Epidermal melanocyte (primary cell): ENCODE data around the gene TAB2.

Source experiments
- DNase-seq: peaks from one replicate; pipeline ENCODE4 v3.0.0; 2011; ENCODE audit warnings: low spot score; ENCODE audit not compliant: insufficient read length

The TAB2 gene, protein sequence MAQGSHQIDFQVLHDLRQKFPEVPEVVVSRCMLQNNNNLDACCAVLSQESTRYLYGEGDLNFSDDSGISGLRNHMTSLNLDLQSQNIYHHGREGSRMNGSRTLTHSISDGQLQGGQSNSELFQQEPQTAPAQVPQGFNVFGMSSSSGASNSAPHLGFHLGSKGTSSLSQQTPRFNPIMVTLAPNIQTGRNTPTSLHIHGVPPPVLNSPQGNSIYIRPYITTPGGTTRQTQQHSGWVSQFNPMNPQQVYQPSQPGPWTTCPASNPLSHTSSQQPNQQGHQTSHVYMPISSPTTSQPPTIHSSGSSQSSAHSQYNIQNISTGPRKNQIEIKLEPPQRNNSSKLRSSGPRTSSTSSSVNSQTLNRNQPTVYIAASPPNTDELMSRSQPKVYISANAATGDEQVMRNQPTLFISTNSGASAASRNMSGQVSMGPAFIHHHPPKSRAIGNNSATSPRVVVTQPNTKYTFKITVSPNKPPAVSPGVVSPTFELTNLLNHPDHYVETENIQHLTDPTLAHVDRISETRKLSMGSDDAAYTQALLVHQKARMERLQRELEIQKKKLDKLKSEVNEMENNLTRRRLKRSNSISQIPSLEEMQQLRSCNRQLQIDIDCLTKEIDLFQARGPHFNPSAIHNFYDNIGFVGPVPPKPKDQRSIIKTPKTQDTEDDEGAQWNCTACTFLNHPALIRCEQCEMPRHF

DNA sequence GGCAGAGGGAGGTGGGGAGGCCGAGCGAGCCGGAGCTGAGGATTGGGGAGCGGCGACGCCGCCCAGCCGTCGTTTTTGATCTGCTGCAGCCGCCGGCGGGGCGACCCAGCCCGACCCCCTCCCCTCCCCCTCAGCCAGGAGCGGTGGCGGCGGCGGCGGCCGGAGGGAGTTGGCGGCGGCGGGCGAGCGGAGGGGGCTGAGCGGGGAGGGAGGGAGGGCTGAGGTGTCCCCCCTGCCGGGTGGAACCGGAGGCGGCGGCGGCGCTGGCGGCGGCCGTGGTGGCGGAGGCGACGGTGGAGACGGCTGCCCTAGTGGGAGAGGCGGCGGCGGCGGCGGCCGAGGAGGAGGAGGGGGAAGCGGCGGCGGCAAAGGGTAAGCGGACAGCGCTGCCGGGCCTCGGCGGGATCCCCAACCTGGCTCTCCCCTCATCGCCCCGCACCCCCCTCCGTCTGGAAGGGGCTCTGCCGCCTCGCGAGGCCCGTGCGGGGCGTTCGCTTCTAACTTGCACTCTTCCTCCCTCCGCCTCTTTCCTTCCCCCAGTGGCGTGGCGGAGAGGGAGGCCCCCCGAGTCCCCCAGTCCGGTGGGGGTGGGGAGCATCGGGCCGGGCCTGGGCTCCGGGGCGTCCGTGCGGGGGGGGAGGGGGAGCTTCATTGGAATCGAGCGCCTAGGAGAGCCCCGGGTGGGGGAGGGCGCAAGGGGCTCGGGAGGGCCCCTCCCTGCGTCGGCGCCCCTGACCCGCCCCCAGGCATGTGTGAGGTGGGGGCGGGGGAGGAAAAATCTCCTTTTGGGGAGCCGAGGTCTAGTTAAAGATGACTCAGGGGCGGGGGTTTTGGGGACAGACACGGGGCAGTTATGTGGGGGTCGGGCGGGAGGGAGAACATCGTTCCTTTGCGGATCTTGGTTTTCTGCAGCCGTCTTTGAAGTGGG is at the start of gene TAB2:
TSS of gene TAB2 (plus strand) at position 69 of the 928 bp plus-strand sequence. CDS start 52,286 bp downstream, outside the sequence.
- no peak for DNase-seq

DNA sequence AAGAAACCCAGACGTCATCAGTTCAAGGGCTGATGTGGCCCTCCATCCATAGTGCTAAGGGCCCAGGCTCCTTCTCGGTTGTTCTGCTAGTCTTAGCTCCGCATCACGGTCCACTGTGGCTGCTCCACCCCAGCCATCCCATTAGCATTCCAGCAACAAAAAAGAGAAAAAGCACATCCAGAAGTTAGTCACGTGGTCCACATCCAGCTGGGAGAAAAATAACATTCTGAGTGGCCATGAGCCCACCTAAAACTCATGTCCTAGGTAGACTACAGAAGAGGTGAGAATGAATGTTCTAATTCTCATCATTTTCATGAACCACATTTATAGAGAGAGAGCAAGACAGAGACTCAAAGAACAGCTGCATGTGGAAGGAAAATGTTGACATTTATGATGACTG is 49.4 kb upstream of the TAB2 start:
- no peak for DNase-seq

DNA sequence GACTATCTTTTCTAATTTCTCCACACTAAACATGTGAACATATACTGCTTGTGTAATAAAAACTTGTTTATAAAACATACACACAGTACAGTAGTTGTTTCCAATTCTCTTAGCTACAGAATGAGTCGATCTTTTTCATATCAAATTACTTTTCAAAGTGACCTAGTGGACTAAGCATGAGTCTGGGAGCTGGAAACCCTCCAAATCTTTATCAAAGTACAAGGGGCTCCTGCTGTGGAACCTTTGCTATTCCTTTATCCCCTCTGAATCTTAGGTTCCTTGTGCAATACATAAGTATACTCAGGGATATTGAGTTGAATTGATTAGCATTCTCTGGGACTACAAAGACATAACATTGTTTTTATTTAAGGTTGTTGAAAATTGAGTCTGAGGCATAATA is 48.7 kb upstream of the TAB2 start:
- DNase-seq, result no peak

DNA sequence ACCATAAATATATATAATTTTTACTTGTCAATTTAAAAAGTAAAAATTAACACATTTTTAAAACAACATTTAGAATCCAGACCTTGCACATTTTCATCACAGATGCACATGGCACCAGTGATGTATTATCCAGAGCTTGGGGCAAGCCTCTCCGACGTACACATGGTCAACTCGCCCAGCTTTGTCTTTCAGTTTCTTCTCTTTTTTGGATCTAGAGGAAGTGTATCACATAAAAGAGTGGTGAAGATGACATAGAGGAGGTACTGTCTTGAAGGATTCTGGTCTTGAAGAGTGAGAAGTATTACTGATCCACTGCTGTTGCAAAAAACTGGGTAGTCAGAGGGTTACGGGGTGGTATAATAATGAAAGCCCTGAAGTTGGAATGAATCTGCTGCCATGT is 46.9 kb upstream of the TAB2 start:
- DNase-seq, result no peak

DNA sequence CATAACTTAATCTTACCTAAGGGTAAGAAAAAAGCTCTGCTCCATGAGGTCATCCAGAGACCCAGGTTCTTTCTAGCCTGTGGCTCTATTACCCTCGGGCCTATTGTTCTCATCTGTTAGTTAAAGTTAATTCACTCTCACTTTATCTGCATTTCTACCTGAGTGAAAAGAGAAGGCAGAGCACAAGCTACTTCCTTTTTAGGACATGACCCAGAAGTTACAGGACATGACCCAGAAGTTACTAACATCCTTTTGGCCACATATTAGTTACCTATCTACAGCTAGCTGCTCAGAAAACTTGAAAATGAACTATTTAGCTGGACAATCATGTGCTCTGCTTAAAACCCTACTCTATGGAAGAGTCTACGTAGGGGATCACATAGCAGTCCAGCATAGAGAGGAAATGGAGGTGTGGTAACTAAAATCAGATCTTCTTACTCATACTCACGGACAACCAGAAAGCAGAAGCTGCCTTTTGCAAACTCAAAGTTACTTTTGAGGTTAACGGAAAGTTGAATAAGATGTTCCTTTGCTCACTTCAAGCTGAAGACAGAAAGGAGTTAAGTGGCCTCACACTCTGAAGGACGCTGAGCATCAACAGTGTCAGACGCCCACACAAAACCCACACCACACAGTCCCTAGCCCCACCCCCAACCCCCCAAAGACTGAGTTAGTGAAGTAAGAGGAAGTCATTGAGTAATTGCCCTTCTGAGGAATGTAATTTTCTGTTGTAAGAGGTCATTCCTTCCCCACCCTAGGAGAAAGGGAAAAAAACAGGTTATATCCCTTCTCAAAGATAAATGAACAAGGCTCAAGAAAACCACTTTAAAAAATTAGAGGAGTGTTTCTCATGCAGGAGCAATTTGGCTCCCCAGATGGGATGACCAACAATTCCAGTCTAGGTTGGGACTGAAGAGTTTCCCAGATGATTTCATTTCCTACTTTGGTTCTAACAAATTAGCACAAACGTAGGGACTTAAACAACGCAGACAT is 45.9 kb upstream of the TAB2 start:
- no peak for DNase-seq

DNA sequence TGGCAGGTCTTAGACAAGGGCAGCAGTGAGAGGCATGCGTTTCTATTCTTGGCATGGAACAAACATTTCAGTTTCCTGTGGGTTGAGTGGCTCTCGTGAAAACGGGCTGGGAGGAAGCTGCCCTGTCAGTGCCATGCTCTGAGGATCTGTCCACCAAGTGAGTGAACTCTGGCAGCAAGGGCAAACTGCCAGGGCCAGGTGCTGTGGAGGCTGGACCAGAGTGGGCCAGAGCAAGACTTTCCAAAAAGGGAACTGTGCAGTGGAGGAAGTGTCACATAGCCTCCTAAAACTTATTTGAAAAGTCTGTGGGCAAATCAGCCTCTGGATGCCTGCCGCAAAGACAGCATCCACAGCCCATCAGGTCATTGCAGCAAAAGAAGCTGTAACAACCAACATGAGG is 44.2 kb upstream of the TAB2 start:
- no peak for DNase-seq

DNA sequence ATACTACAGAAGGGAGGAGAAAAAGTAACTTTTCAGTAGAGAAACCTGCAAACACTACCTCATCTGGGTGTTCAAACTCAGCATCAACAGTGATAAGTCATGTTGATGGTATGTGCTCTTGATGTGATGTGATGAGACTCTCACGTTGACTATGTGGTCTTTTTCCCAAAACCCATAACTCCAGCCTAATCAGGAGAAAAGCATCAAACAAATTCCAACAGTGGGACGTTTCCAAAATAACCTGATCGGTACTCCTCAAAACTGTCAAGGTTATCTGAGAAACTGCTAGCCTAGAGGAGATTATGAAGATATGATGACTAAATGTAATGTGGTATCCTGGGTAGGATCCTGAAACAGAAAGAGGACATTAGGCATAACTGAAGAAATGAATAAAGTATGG is 41.9 kb upstream of the TAB2 start:
- no peak for DNase-seq

DNA sequence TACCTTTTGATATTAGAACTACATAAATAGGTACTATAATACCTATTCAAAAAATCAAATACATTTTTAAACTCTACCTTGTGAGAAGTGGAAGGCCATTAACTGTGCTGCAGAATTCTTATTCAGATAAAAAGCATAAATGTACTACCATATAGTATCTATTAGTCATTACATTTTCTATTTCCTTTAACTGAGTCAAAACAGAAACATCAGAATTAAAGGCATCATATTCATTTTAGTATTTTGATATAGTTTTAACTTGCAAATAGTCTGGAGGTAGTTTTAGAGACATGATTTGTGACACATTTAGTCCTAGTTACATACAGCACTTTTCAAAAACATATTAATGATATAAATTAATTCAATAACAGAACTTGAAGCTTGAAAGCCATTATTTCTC is 39.9 kb upstream of the TAB2 start:
- DNase-seq, result no peak

DNA sequence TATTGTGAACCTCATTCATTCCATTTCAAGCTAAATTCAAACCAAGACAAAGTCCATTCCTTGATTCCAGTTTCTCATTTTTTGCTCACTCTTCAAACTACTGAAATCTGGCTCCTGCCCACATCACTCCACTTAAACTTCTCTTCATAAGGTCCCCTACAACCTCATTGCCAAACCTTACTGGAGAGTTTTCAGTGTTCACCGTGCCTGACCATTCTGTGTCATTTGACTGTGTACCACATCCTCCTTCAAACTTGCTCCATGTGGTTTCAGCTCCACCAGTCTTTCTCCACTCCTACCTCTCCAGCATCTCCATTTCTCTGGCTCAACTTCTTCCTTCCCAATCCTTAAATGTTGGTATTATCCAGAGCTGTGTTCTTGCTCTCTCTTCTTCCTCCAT is 38.5 kb upstream of the TAB2 start:
- DNase-seq, result no peak

DNA sequence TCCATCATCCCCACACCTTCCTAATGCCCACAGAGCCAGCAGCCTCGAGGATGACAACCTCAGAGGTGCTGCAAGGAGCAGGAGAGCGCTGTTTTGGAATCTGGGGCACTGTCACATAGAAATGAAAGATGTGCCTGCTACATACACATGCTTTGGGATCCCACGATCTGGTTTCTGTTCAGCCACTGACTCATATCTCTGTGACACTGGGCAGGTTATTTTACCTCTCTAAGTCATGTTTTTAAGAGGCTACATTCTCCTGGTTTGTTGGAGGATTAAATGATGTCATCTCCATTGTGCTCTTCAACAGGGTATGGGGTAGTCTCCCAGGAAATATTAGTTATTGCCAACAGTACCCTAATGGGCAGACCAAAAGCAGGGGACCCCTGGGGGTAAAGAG is 32.6 kb upstream of the TAB2 start:
- no peak for DNase-seq

DNA sequence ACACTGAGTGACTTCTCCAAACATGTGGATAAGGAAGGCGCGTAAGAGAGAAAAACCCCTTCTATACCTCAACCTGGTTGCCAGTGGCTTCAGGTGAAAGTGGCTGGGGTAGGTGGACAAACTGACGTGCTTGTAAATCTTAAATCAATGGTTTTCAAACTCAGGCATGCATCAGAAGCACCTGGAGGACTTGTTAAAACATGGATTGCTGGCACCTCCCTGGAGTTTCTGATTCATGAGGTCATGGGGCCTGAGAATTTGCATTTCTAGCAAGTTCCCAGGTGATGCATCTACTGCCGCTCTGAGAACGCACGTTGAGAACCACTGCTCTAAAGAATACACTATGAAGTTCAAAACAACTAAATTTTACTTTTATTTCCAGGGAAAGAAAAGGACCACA is 31.9 kb upstream of the TAB2 start:
- DNase-seq, result no peak

DNA sequence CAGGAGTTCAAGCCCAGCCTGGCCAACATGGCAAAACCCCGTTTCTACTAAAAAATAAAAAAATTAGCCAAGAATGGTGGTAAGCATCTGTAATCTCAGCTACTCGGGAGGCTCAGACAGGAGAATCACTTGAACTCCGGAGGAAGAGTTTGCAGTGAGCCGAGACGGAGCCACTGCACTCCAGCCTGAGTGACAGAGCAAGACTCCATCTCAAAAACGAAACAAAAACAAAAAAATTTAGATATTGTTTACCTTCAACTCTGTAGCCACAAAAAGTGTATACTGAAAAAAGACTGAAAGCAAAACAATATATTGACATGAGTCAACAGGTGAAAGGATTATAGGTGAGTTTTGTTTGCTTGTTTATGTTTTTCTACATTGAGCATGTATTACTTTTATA is 30.6 kb upstream of the TAB2 start:
- DNase-seq, result no peak

DNA sequence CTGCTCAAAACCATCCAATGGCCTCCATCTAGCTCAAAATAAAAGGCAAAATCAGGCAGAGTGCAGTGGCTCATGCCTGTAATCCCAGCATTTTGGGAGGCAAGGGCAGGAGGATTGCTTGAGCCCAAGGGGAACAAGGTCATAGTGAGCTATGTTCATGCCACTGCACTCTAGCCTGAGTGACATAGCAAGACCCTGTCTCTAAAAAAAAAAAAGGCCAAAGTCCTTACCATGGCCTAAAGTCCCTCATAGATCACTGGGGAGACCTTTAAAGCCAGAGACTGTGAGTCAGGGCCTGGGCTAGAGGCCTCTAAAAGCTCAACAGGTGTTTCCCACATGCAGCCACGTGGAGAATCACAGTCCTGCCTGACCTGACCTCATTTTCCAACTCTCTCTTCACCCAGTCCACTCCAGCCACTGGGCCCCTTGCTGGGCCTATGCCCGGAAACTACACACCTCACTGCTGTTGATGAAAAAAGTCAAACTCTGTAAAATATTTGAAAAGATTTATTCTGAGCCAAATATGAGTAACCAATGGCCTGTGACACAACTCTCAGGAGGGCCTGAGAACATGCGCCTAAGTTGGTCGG is 28.2 kb upstream of the TAB2 start:
- DNase-seq, result no peak

DNA sequence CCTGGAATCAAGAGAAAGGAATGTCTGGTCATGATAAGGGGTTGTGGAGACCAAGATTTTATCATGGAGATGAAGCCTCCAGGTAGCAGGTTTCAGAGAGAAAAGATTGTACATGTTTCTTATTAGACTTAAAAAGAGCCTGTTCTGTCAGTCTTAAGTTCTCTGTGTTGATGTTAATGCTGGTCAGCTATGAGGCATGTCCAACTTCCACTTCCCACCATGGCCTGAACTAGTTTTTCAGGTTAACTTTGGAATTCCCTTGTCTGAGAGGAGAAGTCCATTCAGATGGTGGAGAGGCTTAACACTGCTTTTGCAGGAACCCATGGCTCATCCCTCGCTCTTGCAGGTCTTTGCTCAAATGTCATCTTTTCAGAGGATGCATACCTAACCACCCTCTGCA is 27.5 kb upstream of the TAB2 start:
- no peak for DNase-seq

DNA sequence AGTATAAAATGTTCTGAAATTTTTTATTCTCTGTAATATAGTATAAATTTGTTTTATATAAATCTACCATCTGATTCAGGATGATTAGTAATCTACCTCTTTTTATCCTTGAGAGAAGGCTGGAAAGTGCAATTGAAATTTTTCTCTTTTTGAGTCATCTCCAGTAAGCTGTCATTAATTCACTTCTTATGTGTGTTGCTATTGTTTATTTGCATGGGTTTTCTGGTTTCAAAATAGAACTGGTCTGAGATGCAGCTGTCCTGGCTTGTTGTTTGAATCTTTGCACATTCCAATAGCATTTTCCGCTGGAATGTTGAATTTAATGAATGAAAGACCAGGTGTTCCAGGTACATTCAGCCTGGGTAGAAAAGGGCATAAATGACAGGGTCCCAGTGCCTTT is 24.3 kb upstream of the TAB2 start:
- no peak for DNase-seq

DNA sequence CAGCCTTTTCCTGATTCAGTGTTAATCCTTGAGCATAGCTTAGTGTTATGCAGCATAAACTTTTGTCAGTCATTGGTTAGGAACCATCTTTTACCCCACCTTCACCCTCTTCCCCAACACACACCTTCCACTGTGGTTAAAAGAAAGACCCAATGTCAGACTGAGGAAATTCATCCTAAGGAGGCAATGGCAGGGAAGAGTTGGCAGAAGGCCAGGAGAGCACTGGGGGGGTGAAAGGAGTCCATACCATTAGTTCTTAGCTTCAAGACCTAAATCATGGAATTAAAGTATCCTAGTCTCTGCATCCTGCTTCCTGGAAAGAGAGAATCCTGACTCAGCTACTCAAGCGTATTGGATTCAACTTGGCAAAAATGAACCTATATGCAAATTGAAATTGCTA is 16.9 kb upstream of the TAB2 start:
- DNase-seq, result no peak

DNA sequence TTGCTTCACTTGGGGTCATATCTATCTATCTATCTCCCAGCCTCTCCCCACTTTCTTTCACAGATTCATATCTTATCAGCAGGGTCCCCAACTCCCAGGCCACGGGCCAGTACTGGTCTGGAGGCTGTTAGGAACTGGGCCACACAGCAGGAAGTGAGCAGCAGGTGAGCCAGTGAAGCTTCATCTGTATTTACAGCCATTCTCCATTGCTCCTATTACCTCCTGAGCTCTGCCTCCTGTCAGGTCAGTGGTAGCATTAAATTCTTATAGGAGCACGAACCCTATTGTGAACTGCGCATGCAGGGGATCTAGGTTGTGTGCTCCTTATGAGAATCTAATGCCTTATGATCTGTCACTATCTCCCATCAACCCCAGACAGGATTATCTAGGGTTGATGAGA is 14.8 kb upstream of the TAB2 start:
- no peak for DNase-seq

DNA sequence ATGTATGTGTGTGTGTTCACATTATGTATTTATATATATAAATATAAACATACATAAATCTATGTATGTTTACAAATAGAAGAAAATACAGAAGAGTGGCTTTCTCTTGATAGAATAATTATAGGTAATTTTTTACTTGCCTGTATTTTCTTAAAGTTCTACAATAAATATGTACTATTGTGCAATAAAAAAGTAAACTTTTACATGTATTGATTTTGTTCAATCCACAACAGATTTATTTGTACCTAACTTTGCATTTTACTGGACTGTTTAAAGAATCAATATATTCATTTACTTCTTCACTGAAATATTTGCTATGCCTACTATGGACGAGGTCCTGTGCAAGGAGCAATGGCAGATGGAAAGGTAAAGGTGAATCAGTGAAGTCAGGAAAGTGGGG is 14.0 kb upstream of the TAB2 start:
- DNase-seq, result no peak

DNA sequence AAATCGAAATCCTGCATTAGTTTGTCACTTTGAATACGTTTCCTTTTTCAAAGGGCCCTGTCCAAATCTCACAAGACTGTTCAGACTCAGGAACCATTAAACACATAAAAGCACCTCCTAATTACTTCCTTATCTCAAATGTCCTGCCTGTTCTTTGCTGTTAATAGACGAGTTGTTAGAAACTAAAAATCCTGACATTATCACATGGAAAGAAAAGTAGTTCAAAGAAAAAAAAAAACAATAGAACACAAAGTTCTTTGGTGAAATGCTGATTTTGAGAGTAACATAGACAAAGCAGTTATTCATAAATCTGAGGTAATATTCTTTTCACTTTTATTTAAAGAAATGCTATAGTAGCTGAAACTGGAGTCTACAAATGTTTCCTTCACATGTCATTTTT is 12.1 kb upstream of the TAB2 start:
- DNase-seq, result no peak

DNA sequence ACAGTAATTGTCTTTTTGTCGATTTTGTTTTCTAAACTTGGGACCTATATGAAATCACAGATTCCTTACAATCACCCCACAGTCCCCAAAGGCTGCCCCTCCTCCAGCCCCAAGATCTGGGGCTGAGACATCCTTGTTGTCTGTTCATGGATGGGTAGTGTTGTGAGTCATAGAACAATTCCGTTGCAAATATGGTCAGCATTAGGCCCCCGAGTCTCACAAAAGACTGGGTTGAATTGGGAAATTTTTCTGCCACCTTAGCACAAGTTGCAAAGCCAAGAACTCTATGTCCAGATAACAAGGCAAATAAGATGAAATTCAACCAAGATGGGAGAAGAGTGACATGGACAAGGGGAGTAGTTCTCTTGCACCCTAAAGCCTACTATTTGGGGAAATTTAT is 10.5 kb upstream of the TAB2 start:
- no peak for DNase-seq
